IMR-90 (cell line): ENCODE measurements around the gene CHST8. TPM values are rescaled to one million over a fixed set of nuclear protein-coding genes. Genes with fewer than 3 reads are reported as not detected.

Experiments used
- ATAC-seq: fragments of 200-7000 bp; cut with Tn5 transposase; 2 replicates; pipeline ENCODE4 v1.9.1; 2020; ENCODE audit warnings: low read depth, mild to moderate bottlenecking, moderate library complexity
- BruUV-seq: library from RNA; stranded (reverse); fragments of 400-500 nt; replicated peaks from 2 replicates; lab custom pipeline; 2021; lab: Mats Ljungman, UMichigan
- CTCF ChIA-PET: fragments of 300-600 bp; formaldehyde crosslinking; extraction: SDS; loops from one replicate; lab custom pipeline; 2021; ENCODE audit warnings: antibody characterized with exemption; lab: Yijun Ruan, JAX
- POLR2A ChIA-PET: fragments of 300-600 bp; sonication (Branson Sonifier 250); formaldehyde crosslinking; loops from one replicate; lab custom pipeline; 2022; ENCODE audit warnings: antibody characterized with exemption; ENCODE audit not compliant: unreplicated experiment; lab: Charles Lee
- DNase-seq: peaks from one replicate; pipeline ENCODE4 v3.0.0; 2013
- H2AFZ ChIP-seq: replicated peaks from 2 replicates; pipeline ENCODE3; 2013; ENCODE audit warnings: low read length, mild to moderate bottlenecking; ENCODE audit not compliant: poor library complexity
- H2AK5ac ChIP-seq: 2 replicates; pipeline ENCODE4 v1.6.1; 2013; ENCODE audit warnings: low read depth, low read length, inconsistent platforms
- H2AK9ac ChIP-seq: replicated peaks from 2 replicates; pipeline ENCODE3; 2013; ENCODE audit warnings: mild to moderate bottlenecking, low read depth, low read length, moderate library complexity; ENCODE audit not compliant: poor library complexity
- H2BK120ac ChIP-seq: 2 replicates; pipeline ENCODE4 v1.6.1; 2013; ENCODE audit warnings: low read depth, low read length, inconsistent platforms
- H2BK15ac ChIP-seq: 3 replicates; pipeline ENCODE4 v1.6.1; 2013; ENCODE audit warnings: low read depth, low read length, inconsistent platforms
- H2BK20ac ChIP-seq: 2 replicates; pipeline ENCODE4 v1.6.1; 2013; ENCODE audit warnings: low read depth, mild to moderate bottlenecking, inconsistent platforms, low read length, moderate library complexity
- H2BK5ac ChIP-seq: 2 replicates; pipeline ENCODE4 v1.6.1; 2013; ENCODE audit warnings: mild to moderate bottlenecking, low read depth, low read length, inconsistent platforms; ENCODE audit not compliant: poor library complexity, severe bottlenecking
- H3K14ac ChIP-seq: replicated peaks from 2 replicates; pipeline ENCODE4 v1.6.1; 2013; ENCODE audit warnings: low read depth, low read length, inconsistent platforms
- H3K18ac ChIP-seq: 2 replicates; pipeline ENCODE4 v1.6.1; 2013; ENCODE audit warnings: low read depth, low read length, control low read depth
- H3K23ac ChIP-seq: 2 replicates; pipeline ENCODE4 v1.6.1; 2013; ENCODE audit warnings: low read depth, low read length, inconsistent platforms
- H3K27ac ChIP-seq: 2 replicates; pipeline ENCODE4 v1.5.1; 2013; ENCODE audit warnings: mild to moderate bottlenecking, control low read depth, low read length; ENCODE audit not compliant: insufficient read depth
- H3K27me3 ChIP-seq: 2 replicates; pipeline ENCODE4 v1.6.1; 2013; ENCODE audit warnings: low read length; ENCODE audit not compliant: control insufficient read depth, insufficient read depth
- H3K36me3 ChIP-seq: 2 replicates; pipeline ENCODE4 v1.6.1; 2013; ENCODE audit warnings: low read length, mixed read lengths; ENCODE audit not compliant: control insufficient read depth, insufficient read depth
- H3K4ac ChIP-seq: 2 replicates; pipeline ENCODE4 v1.6.1; 2013; ENCODE audit warnings: low read depth, low read length, inconsistent platforms
- H3K4me1 ChIP-seq: 2 replicates; pipeline ENCODE4 v1.6.1; 2013; ENCODE audit warnings: low read length, mixed read lengths; ENCODE audit not compliant: control insufficient read depth, insufficient read depth
- H3K4me2 ChIP-seq: 2 replicates; pipeline ENCODE4 v1.6.1; 2013; ENCODE audit warnings: low read depth, mild to moderate bottlenecking, control low read depth, low read length, moderate library complexity
- H3K4me3 ChIP-seq: 2 replicates; pipeline ENCODE4 v1.5.1; 2013; ENCODE audit warnings: low read depth, mild to moderate bottlenecking, control low read depth, low read length, moderate library complexity; ENCODE audit not compliant: insufficient read depth
- H3K56ac ChIP-seq: 2 replicates; pipeline ENCODE4 v1.6.1; 2013; ENCODE audit warnings: low read length, inconsistent platforms; ENCODE audit not compliant: insufficient read depth; ENCODE audit errors: extremely low read depth
- H3K79me1 ChIP-seq, 2 experiments: 2 replicates each; pipeline ENCODE4 v1.6.1; 2013; ENCODE audit warnings: low read length in 2 of 2, inconsistent platforms in 1 of 2, low read depth in 1 of 2
- H3K9ac ChIP-seq: 2 replicates; pipeline ENCODE4 v1.6.1; 2013; ENCODE audit warnings: low read depth, low read length, control low read depth
- H3K9me1 ChIP-seq: 2 replicates; pipeline ENCODE4 v1.6.1; 2013; ENCODE audit warnings: low read length, inconsistent platforms; ENCODE audit not compliant: insufficient read depth
- H3K9me3 ChIP-seq: 2 replicates; pipeline ENCODE4 v1.6.1; 2013; ENCODE audit warnings: low read length; ENCODE audit not compliant: control insufficient read depth, insufficient read depth
- H4K20me1 ChIP-seq: 2 replicates; pipeline ENCODE4 v1.6.1; 2013; ENCODE audit warnings: low read length, inconsistent platforms; ENCODE audit not compliant: insufficient read depth
- H4K5ac ChIP-seq: 2 replicates; pipeline ENCODE4 v1.6.1; 2013; ENCODE audit warnings: mild to moderate bottlenecking, low read depth, low read length, control low read depth
- H4K8ac ChIP-seq, 2 experiments: 2 replicates each; pipeline ENCODE4 v1.6.1; 2013; ENCODE audit warnings: low read depth in 2 of 2, low read length in 2 of 2, control low read depth in 1 of 2, inconsistent platforms in 1 of 2
- H4K91ac ChIP-seq: 2 replicates; pipeline ENCODE4 v1.6.1; 2013; ENCODE audit warnings: low read depth, low read length, inconsistent platforms; ENCODE audit not compliant: insufficient read depth
- BHLHE40 ChIP-seq: fragments of 150-350 bp; IDR thresholded peaks from 2 replicates; pipeline ENCODE4 v1.6.1; 2016; ENCODE audit warnings: mild to moderate bottlenecking, low read depth, low read length
- CEBPB ChIP-seq: IDR thresholded peaks from 2 replicates; pipeline ENCODE4 v1.6.1; 2012; ENCODE audit warnings: low read depth, low read length, improper control_type of control experiment
- CHD1 ChIP-seq: IDR thresholded peaks from 2 replicates; pipeline ENCODE4 v1.6.1; 2012; ENCODE audit warnings: low read depth, low read length, improper control_type of control experiment
- CTCF ChIP-seq: conservative IDR thresholded peaks from 2 replicates; pipeline ENCODE4 v1.5.1; 2012; ENCODE audit warnings: mild to moderate bottlenecking, low read depth, low read length, improper control_type of control experiment
- ELK1 ChIP-seq: fragments of 150-350 bp; IDR thresholded peaks from 2 replicates; pipeline ENCODE4 v1.6.1; 2016; ENCODE audit warnings: low read depth, mild to moderate bottlenecking, low read length, moderate library complexity, borderline replicate concordance
- FOS ChIP-seq: fragments of 150-350 bp; IDR thresholded peaks from 2 replicates; pipeline ENCODE4 v1.6.1; 2016; ENCODE audit warnings: low read depth, low read length
- MAFK ChIP-seq: IDR thresholded peaks from 2 replicates; pipeline ENCODE4 v1.6.1; 2012; ENCODE audit warnings: low read depth, low read length, improper control_type of control experiment
- MAZ ChIP-seq: IDR thresholded peaks from 2 replicates; pipeline ENCODE4 v1.6.1; 2012; ENCODE audit warnings: low read depth, mild to moderate bottlenecking, low read length, improper control_type of control experiment, moderate library complexity, borderline replicate concordance
- MXI1 ChIP-seq: IDR thresholded peaks from 2 replicates; pipeline ENCODE4 v1.6.1; 2012; ENCODE audit warnings: low read depth, mild to moderate bottlenecking, low read length, moderate library complexity, borderline replicate concordance
- NFE2L2 ChIP-seq: fragments of 150-350 bp; IDR thresholded peaks from 2 replicates; pipeline ENCODE4 v1.6.1; 2016; ENCODE audit warnings: low read depth, mild to moderate bottlenecking, low read length
- POLR2A ChIP-seq: IDR thresholded peaks from 2 replicates; pipeline ENCODE4 v1.6.1; 2012; ENCODE audit warnings: mild to moderate bottlenecking, low read depth, low read length
- RAD21 ChIP-seq: IDR thresholded peaks from 2 replicates; pipeline ENCODE4 v1.6.1; 2012; ENCODE audit warnings: low read length, improper control_type of control experiment
- RCOR1 ChIP-seq: IDR thresholded peaks from 2 replicates; pipeline ENCODE4 v1.6.1; 2012; ENCODE audit warnings: mild to moderate bottlenecking, low read length, improper control_type of control experiment; ENCODE audit not compliant: insufficient replicate concordance
- RFX5 ChIP-seq: IDR thresholded peaks from 2 replicates; pipeline ENCODE4 v1.8.0; 2012; ENCODE audit warnings: low read depth, mild to moderate bottlenecking, low read length, moderate library complexity
- SMC3 ChIP-seq: fragments of 150-350 bp; IDR thresholded peaks from 2 replicates; pipeline ENCODE4 v1.6.1; 2016; ENCODE audit warnings: low read depth, mild to moderate bottlenecking, antibody characterized with exemption, low read length, moderate library complexity
- USF2 ChIP-seq: fragments of 150-350 bp; IDR thresholded peaks from 2 replicates; pipeline ENCODE4 v1.6.1; 2017; ENCODE audit warnings: mild to moderate bottlenecking, antibody characterized with exemption, low read length, low read depth
- WGBS, 2 experiments: methylation state at CpG; one replicate each; pipeline versions ENCODE4 v1.1.5 to v1.1.7; 2013; ENCODE audit warnings: missing lambda C conversion rate in 2 of 2; ENCODE audit not compliant: insufficient read length in 1 of 2; ENCODE audit errors: extremely low coverage in 2 of 2; 5-methylcytosine and 5-hydroxymethylcytosine counted together
- dilution Hi-C: fragments of 300-500 bp; cut with HindIII; formaldehyde crosslinking; loops from one replicate; pipeline ENCODE4 v1.14.3; 2018; ENCODE audit warnings: low sequenced_read_pairs; ENCODE audit not compliant: unreplicated experiment
- in situ Hi-C: fragments of 300-500 bp; cut with MboI; formaldehyde crosslinking; loops from 3 replicates; pipeline ENCODE4 v1.14.3; 2019; ENCODE audit warnings: low sequenced_read_pairs, inconsistent platforms, mixed read lengths
- intact Hi-C: fragments of 100-400 bp; cut with micrococcal nuclease; formaldehyde crosslinking; loops from 2 replicates; pipeline ENCODE4 v1.10.0; 2022
- polyA plus RNA-seq, 3 experiments: library from polyadenylated mRNA; depleted of rRNA; stranded (reverse); fragments of >200 nt; gene quantifications; 2 replicates each; pipeline ENCODE4 v1.2.3, GENCODE V29; 2012; ENCODE audit warnings: low replicate concordance in 1 of 3
- total RNA-seq: library from RNA; depleted of rRNA; stranded (reverse); fragments of >200 nt; gene quantifications from 2 replicates; pipeline ENCODE4 v1.2.3, GENCODE V29; 2012

CHST8 gene
- total and polyA plus RNA-seq, 2 of the 4 experiments (the other 2 are of a cell fraction) = not detected

- DNase-seq (no peak), ATAC-seq (no peak)
- H4K20me1 ChIP-seq = no peaks in the 10 kb centered on the region
- H4K91ac ChIP-seq = no peak overlapping the region
- no peak overlapping the region for H4K5ac ChIP-seq
- no peak overlapping the region for H3K4ac ChIP-seq
- H2BK120ac ChIP-seq = no peak overlapping the region
- no peak overlapping the region for H3K18ac ChIP-seq
- ChIA-PET POLR2A (no interaction called here), CTCF (no interaction called here)
- H2BK5ac ChIP-seq = no peak overlapping the region
- H4K8ac ChIP-seq = no peak overlapping the region
- H2BK15ac ChIP-seq = no peak overlapping the region
- BruUV-seq = no TSS peak
- H2AK9ac ChIP-seq = no peak overlapping the region
- no peak overlapping the region for H3K4me3 ChIP-seq
- no peaks in the 10 kb centered on the region for H3K9me1 ChIP-seq
- no peak overlapping the region for H3K23ac ChIP-seq
- H2AFZ ChIP-seq = no peak overlapping the region
- no peak overlapping the region for H3K56ac ChIP-seq
- WGBS, 2 experiments = 100% methylated on average over 3 of the region's 13 CpGs; no CpG with 5 or more reads in 1 of the 2 experiments
- no peak overlapping the region for H2BK20ac ChIP-seq
- no peak overlapping the region for H3K27ac ChIP-seq
- H3K4me2 ChIP-seq = no peak overlapping the region
- no peaks in the 10 kb centered on the region for H3K4me1 ChIP-seq
- in situ Hi-C loops (no loop called here), dilution Hi-C loops (no loop called here), intact Hi-C loops (no loop called here)
- H3K36me3 ChIP-seq = no peaks in the 10 kb centered on the region
- TF ChIP-seq USF2 (no peak), NFE2L2 (no peak), ELK1 (no peak), CEBPB (no peak), FOS (no peak), RFX5 (no peak), RAD21 (no peak), RCOR1 (no peak), MAFK (no peak), BHLHE40 (no peak), MXI1 (no peak), MAZ (no peak), CTCF (no peak), SMC3 (no peak), POLR2A (no peak), CHD1 (no peak)
- no peak overlapping the region for H3K14ac ChIP-seq
- no peak overlapping the region for H3K9ac ChIP-seq
- no peaks in the 10 kb centered on the region for H3K79me1 ChIP-seq
- no peaks in the 10 kb centered on the region for H3K9me3 ChIP-seq
- no peaks in the 10 kb centered on the region for H3K27me3 ChIP-seq
- H2AK5ac ChIP-seq = no peak overlapping the region
Observed at GRCh38 chr19:33699754-33700407, 78.1 kb downstream of the CHST8 start.
